Effector memory CD8-positive, alpha-beta T cell (primary cell): ENCODE results near the gene NTRK1.
A peak's percentile ranks its signal among the peaks of the same experiment; 100 is the strongest.

Source experiments
- ATAC-seq: fragments of 150-1000 bp; cut with Tn5 transposase; replicated peaks from 2 replicates; pipeline ENCODE4 v1.10.0; 2021; ENCODE audit warnings: mild to moderate bottlenecking, moderate library complexity
- DNase-seq, 3 experiments: peaks; one replicate each; pipeline ENCODE4 v3.0.0; 2021
- H3K27ac Mint-ChIP-seq, 2 donors: one replicate each; pipeline ENCODE4 v1.8.0; 2022; ENCODE audit warnings: mild to moderate bottlenecking in 2 of 2, mixed read lengths in 2 of 2, moderate library complexity in 2 of 2
- H3K27me3 Mint-ChIP-seq, 2 donors: one replicate each; pipeline ENCODE4 v1.8.0; 2022; ENCODE audit warnings: mixed read lengths in 2 of 2
- H3K36me3 Mint-ChIP-seq: one replicate; pipeline ENCODE4 v1.8.0; 2022; ENCODE audit warnings: mild to moderate bottlenecking, moderate library complexity, mixed read lengths; ENCODE audit not compliant: insufficient read depth
- H3K4me1 Mint-ChIP-seq, 2 donors: one replicate each; pipeline ENCODE4 v1.8.0; 2022; ENCODE audit warnings: low read depth in 2 of 2, mixed read lengths in 2 of 2
- H3K4me3 Mint-ChIP-seq, 2 donors: one replicate each; pipeline ENCODE4 v1.8.0; 2022; ENCODE audit warnings: mild to moderate bottlenecking in 2 of 2, mixed read lengths in 2 of 2, moderate library complexity in 2 of 2
- H3K9me3 Mint-ChIP-seq, 2 donors: one replicate each; pipeline ENCODE4 v1.8.0; 2022; ENCODE audit warnings: mixed read lengths in 2 of 2

Gene NTRK1

DNA sequence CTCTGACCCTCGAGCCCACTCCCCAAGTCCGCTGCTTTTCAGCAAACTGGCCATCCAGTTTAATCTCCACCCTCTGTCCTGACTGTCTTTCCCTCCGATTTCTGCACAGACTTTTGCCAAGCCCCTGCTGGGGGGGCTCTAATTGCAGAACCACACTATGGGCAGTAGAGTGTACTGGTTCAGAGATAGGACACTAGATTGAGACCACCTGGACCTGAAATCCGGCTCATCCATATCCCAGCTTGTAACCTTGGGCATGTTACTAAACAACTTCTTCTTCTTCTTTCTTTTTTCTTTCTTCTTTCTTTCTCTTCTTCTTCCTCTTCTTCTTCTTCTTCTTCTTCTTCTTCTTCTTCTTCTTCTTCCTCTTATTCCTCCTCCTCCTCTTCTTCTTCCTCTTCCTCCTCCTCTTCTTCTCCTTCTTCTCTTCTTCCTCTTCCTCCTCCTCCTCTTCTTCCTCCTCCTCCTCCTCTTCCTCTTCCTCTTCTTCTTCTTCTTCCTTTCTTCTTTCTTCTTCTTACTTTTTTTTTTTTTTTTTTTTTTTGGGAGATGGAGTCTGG is 67.5 kb downstream of the NTRK1 start:
- peaks cover 8 to 11% of the 10 kb centered on the region in 2 donors for H3K4me1 Mint-ChIP-seq
- no peaks in the 10 kb centered on the region for H3K36me3 Mint-ChIP-seq
- ATAC-seq, result no peak
- no peaks in the 10 kb centered on the region for H3K9me3 Mint-ChIP-seq
- H3K4me3 Mint-ChIP-seq, result peak overlapping the region; percentile 26 to 58
- peaks cover 85 to 100% of the 10 kb centered on the region in 2 donors for H3K27me3 Mint-ChIP-seq
- no peak for DNase-seq
- H3K27ac Mint-ChIP-seq, result no peak overlapping the region

DNA sequence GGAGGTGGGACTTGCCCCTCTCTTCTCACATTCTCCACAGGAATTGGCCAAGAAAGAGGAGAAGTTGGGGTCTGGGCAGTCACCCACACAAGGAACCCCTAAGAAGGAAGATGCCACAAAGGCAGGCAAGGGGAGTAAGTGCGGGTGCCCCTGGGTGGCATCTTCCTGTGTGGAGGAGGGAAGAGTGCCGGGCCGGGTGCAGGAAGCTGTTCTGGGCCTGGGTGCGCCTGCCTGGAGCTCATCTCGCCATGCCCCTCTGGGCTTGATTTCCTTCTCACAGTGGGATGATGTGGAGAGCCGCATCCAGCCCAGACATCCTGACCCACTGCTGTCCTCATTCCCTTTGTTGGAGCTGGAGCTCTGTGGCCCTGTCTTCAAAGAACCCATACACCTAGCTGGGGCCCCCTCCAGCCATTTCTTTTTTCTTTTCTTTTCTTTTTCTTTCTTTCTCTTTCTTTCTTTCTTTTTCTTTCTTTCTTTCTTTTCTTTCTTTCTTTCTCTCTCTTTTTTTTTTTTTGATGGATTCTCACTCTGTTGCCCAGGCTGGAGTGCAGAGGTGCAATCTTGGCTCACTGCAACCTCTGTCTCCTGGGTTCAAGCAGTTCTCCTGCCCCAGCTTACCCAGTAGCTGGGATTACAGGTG is 69.1 kb downstream of the NTRK1 start:
- Mint-ChIP-seq H3K9me3 (no peaks in the 10 kb centered on the region), H3K4me3 (no peak overlapping the region), H3K4me1 (peaks cover 4 to 8% of the 10 kb centered on the region in 2 donors), H3K27ac (peak overlapping the region in 1 of 2 donors; percentile 44), H3K36me3 (no peaks in the 10 kb centered on the region), H3K27me3 (peaks cover 87 to 98% of the 10 kb centered on the region in 2 donors)
- ATAC-seq (no peak), DNase-seq (no peak)

GRCh38 chr1:156930483-156930882 is 69.8 kb downstream of the NTRK1 start:
- no peak overlapping the region for H3K4me3 Mint-ChIP-seq
- H3K27ac Mint-ChIP-seq, result no peak overlapping the region
- H3K4me1 Mint-ChIP-seq, result peaks cover 4 to 8% of the 10 kb centered on the region in 2 donors
- DNase-seq (no peak), ATAC-seq (no peak)
- no peaks in the 10 kb centered on the region for H3K36me3 Mint-ChIP-seq
- peaks cover 81 to 97% of the 10 kb centered on the region in 2 donors for H3K27me3 Mint-ChIP-seq
- H3K9me3 Mint-ChIP-seq, result no peaks in the 10 kb centered on the region
